ENCODE results near the gene MPHOSPH9. TPM values are rescaled to one million over a fixed set of nuclear protein-coding genes. Genes with fewer than 3 reads are reported as not detected.

MPHOSPH9 gene
- total RNA-seq (2012; rRNA removed) (17.0 and 30.8 TPM in 2 replicates), polyA plus RNA-seq (2012; rRNA removed) (7.6 and 8.3 TPM in 2 replicates), Bru-seq, nascent RNA (percentile 64 among the genes with signal in this experiment), BruChase-seq, experiment 1, labeled RNA remaining after a 6-hour chase (percentile 77 among the genes with signal in this experiment), BruChase-seq, experiment 2, labeled RNA remaining after a 2-hour chase (percentile 73 among the genes with signal in this experiment)
- polyA plus RNA-seq (2012; cell fraction: cytosol; rRNA removed): 1.4 and 1.9 TPM in 2 replicates
- 4.3 and 23.9 TPM in 2 replicates for polyA plus RNA-seq (2012; cell fraction: nucleus; rRNA removed; ENCODE audit: low replicate concordance)
- long read RNA-seq, full-length matches to known transcripts: 1 of 9 reads
- long read RNA-seq, partial matches to known transcripts: 1 of 9 reads
- long read RNA-seq, other reads (novel, unspliced or antisense): 7 of 9 reads

GRCh38 chr12:123232807-123233504 is at the start of gene MPHOSPH9, which contains the start of gene MTRFR:
Gene MPHOSPH9 (minus strand): TSS chr12:123233141. CDS start chr12:123230364, 2,777 bp downstream.
Gene MTRFR (plus strand): TSS chr12:123233436. CDS start chr12:123253675, 20,239 bp downstream.
- Histone ChIP-seq H3K27ac (ENCODE audit: insufficient read depth, low read length) (peak within 1 kb of the TSS; percentile 87), H4K5ac (ENCODE audit: low read depth, low read length) (peak within 1 kb of the TSS; percentile 54), H2BK20ac (ENCODE audit: low read depth, low read length) (peak within 1 kb of the TSS; percentile 53), H3K36me3 (ENCODE audit: control insufficient read depth, insufficient read depth, low read length) (no peaks in the 10 kb centered on the region; the same call in 1 of the 2 replicates), H2BK5ac (ENCODE audit: low read depth, low read length, poor library complexity, severe bottlenecking) (peak within 1 kb of the TSS; percentile 86), H2BK120ac (ENCODE audit: low read depth, low read length) (peak within 1 kb of the TSS; percentile 45), H2AK5ac (ENCODE audit: low read depth, low read length) (peak within 1 kb of the TSS; percentile 93), H2AFZ (replicated peaks; ENCODE audit: low read length, poor library complexity) (peak within 1 kb of the TSS; percentile 100), H3K4me3 (ENCODE audit: insufficient read depth, low read depth, low read length) (peak within 1 kb of the TSS; percentile 70), H3K4me1 (ENCODE audit: control insufficient read depth, insufficient read depth, low read length) (peaks cover 3% of the 10 kb centered on the region), H3K9ac (ENCODE audit: low read depth, low read length) (peak within 1 kb of the TSS; percentile 89), H2AK9ac (replicated peaks; ENCODE audit: low read depth, low read length, poor library complexity) (peak within 1 kb of the TSS; percentile 96), H4K8ac (ENCODE audit: low read depth in 2 of 2, low read length in 2 of 2) (peak within 1 kb of the TSS; percentile 53 to 93), H3K9me1 (ENCODE audit: insufficient read depth, low read length) (peaks cover 5% of the 10 kb centered on the region), H3K18ac (ENCODE audit: low read depth, low read length) (peak within 1 kb of the TSS; percentile 61), H4K20me1 (ENCODE audit: insufficient read depth, low read length) (peaks cover 5% of the 10 kb centered on the region; the same call in 1 of the 2 replicates), H3K23ac (ENCODE audit: low read depth, low read length) (peak within 1 kb of the TSS; percentile 98), H3K14ac (replicated peaks; ENCODE audit: low read depth, low read length) (peak within 1 kb of the TSS; percentile 92), H3K27me3 (ENCODE audit: control insufficient read depth, insufficient read depth, low read length) (no peaks in the 10 kb centered on the region), H2BK15ac (ENCODE audit: low read depth, low read length) (peak within 1 kb of the TSS; percentile 74; the same call in 1 of the 3 replicates), H4K91ac (ENCODE audit: insufficient read depth, low read depth, low read length) (peak within 1 kb of the TSS; percentile 79), H3K4me2 (ENCODE audit: low read depth, low read length) (peak within 1 kb of the TSS; percentile 94), H3K4ac (ENCODE audit: low read depth, low read length) (peak within 1 kb of the TSS; percentile 95), H3K56ac (ENCODE audit: extremely low read depth, insufficient read depth, low read length) (peak within 1 kb of the TSS; percentile 92), H3K9me3 (ENCODE audit: control insufficient read depth, insufficient read depth, low read length) (no peaks in the 10 kb centered on the region), H3K79me1 (ENCODE audit: low read depth in 1 of 2, low read length in 2 of 2) (peaks cover 36 to 52% of the 10 kb centered on the region in 2 experiments)
- peak; percentile 97 for ATAC-seq (ENCODE audit: low read depth)
- POLR2A ChIA-PET (ENCODE audit: unreplicated experiment): interaction anchor here (0.6 to 1.9 kb wide), 11 partner anchors 9 to 257 kb away, joined by 3 to 14 read pairs (median 3); no protein-coding TSS in a partner anchor
- peak; percentile 99 for DNase-seq
- WGBS, 2 experiments (ENCODE audit: extremely low coverage in 2 of 2, insufficient read length in 1 of 2): 0% methylated on average over 27 of the region's 66 CpGs; no CpG with 5 or more reads in 1 of the 2 experiments
- in situ Hi-C loops (cut with MboI; ENCODE audit: low sequenced_read_pairs): loop anchor here (5.0 to 10.0 kb wide), 2 partner anchors 188 to 266 kb away; partner anchors contain the start of gene ABCB9
- CTCF ChIA-PET: interaction anchor here (1.4 to 4.6 kb wide), 2 partner anchors 9 to 190 kb away, joined by 4 to 23 read pairs; no protein-coding TSS in a partner anchor
- dilution Hi-C loops (cut with HindIII; ENCODE audit: low sequenced_read_pairs, unreplicated experiment): loop anchor here (25.0 kb wide), 1 partner anchor 246 kb away; the partner anchor contains the start of genes ARL6IP4 and OGFOD2
- BruUV-seq (replicated peaks): no TSS peak
- intact Hi-C loops (cut with micrococcal nuclease): loop anchor here (1.0 to 10.0 kb wide), 2 partner anchors 190 to 338 kb away; partner anchors contain the start of gene VPS37B
- TF ChIP-seq MAFK (IDR thresholded peaks at IDR 0.05; ENCODE audit: low read depth, low read length) (no peak), CTCF (conservative IDR thresholded peaks at IDR 0.05; ENCODE audit: low read depth, low read length) (no peak), BHLHE40 (IDR thresholded peaks at IDR 0.05; ENCODE audit: low read depth, low read length) (no peak), MAZ (IDR thresholded peaks at IDR 0.05; ENCODE audit: borderline replicate concordance, low read depth, low read length) (peak; percentile 86), NFE2L2 (IDR thresholded peaks at IDR 0.05; ENCODE audit: low read depth, low read length) (no peak), USF2 (IDR thresholded peaks at IDR 0.05; ENCODE audit: low read depth, low read length) (peak; percentile 73), SMC3 (IDR thresholded peaks at IDR 0.05; ENCODE audit: low read depth, low read length) (no peak), MXI1 (IDR thresholded peaks at IDR 0.05; ENCODE audit: borderline replicate concordance, low read depth, low read length) (peak; percentile 82; the same call in 1 of the 2 replicates), CEBPB (IDR thresholded peaks at IDR 0.05; ENCODE audit: low read depth, low read length) (peak; percentile 39; the same call in 1 of the 2 replicates), CHD1 (IDR thresholded peaks at IDR 0.05; ENCODE audit: low read depth, low read length) (no peak), POLR2A (IDR thresholded peaks at IDR 0.05; ENCODE audit: low read depth, low read length) (peak; percentile 99), RCOR1 (IDR thresholded peaks at IDR 0.05; ENCODE audit: insufficient replicate concordance, low read length) (no peak), FOS (IDR thresholded peaks at IDR 0.05; ENCODE audit: low read depth, low read length) (no peak)

All from IMR-90 (cell line).